ENCODE data around the gene PIK3C2G. TPM values are rescaled to one million over a fixed set of nuclear protein-coding genes. Genes with fewer than 3 reads are reported as not detected.

PIK3C2G gene
- polyA plus RNA-seq, 4 donors, result 0.52 to 6.8 (median 2.7) TPM

- no peaks in the 10 kb centered on the region for H3K27me3 ChIP-seq (ENCODE audit: control insufficient read depth in 3 of 3, insufficient read depth in 3 of 3, low read length in 3 of 3)
- H3K36me3 ChIP-seq (ENCODE audit: control insufficient read depth in 3 of 3, insufficient read depth in 2 of 3, low read depth in 1 of 3, low read length in 3 of 3), result no peaks in the 10 kb centered on the region
- FAIRE-seq (no peak), DNase-seq (no peak)
- no peak overlapping the region for H3K4me3 ChIP-seq (ENCODE audit: low read depth in 1 of 3, low read length in 3 of 3)
- H3K27ac ChIP-seq (ENCODE audit: low read depth in 1 of 3, low read length in 2 of 3), result no peak overlapping the region
- H3K4me1 ChIP-seq (ENCODE audit: control insufficient read depth in 3 of 3, insufficient read depth in 2 of 3, low read depth in 1 of 3, low read length in 2 of 3), result no peaks in the 10 kb centered on the region
- no peaks in the 10 kb centered on the region for H3K9me3 ChIP-seq (ENCODE audit: control insufficient read depth in 2 of 2, insufficient read depth in 1 of 2, low read depth in 1 of 2, low read length in 1 of 2)
Measured at GRCh38 chr12:18422871-18423270, 161.6 kb downstream of the PIK3C2G start.

GRCh38 chr12:18424857-18425256, 163.5 kb downstream of the PIK3C2G start:
- FAIRE-seq, result no peak
- 64 to 74% (median 72%) methylated on average over 2 of the region's 2 CpGs for whole genome bisulfite sequencing, 3 donors
- no peaks in the 10 kb centered on the region for H3K27me3 ChIP-seq (ENCODE audit: control insufficient read depth in 3 of 3, insufficient read depth in 3 of 3, low read length in 3 of 3)
- no peak overlapping the region for H3K4me3 ChIP-seq (ENCODE audit: low read depth in 1 of 3, low read length in 3 of 3)
- H3K27ac ChIP-seq (ENCODE audit: low read depth in 1 of 3, low read length in 2 of 3), result no peak overlapping the region
- no peaks in the 10 kb centered on the region for H3K4me1 ChIP-seq (ENCODE audit: control insufficient read depth in 3 of 3, insufficient read depth in 2 of 3, low read depth in 1 of 3, low read length in 2 of 3)
- no peak for DNase-seq
- H3K36me3 ChIP-seq (ENCODE audit: control insufficient read depth in 3 of 3, insufficient read depth in 2 of 3, low read depth in 1 of 3, low read length in 3 of 3), result no peaks in the 10 kb centered on the region
- no peaks in the 10 kb centered on the region for H3K9me3 ChIP-seq (ENCODE audit: control insufficient read depth in 2 of 2, insufficient read depth in 1 of 2, low read depth in 1 of 2, low read length in 1 of 2)

- WGBS, 3 donors, result 71 to 89% (median 86%) methylated on average over 3 of the region's 3 CpGs
- Histone ChIP-seq H3K27ac (ENCODE audit: low read depth in 1 of 3, low read length in 2 of 3) (no peak overlapping the region), H3K9me3 (ENCODE audit: control insufficient read depth in 2 of 2, insufficient read depth in 1 of 2, low read depth in 1 of 2, low read length in 1 of 2) (no peaks in the 10 kb centered on the region), H3K4me1 (ENCODE audit: control insufficient read depth in 3 of 3, insufficient read depth in 2 of 3, low read depth in 1 of 3, low read length in 2 of 3) (no peaks in the 10 kb centered on the region), H3K36me3 (ENCODE audit: control insufficient read depth in 3 of 3, insufficient read depth in 2 of 3, low read depth in 1 of 3, low read length in 3 of 3) (no peaks in the 10 kb centered on the region), H3K4me3 (ENCODE audit: low read depth in 1 of 3, low read length in 3 of 3) (no peak overlapping the region), H3K27me3 (ENCODE audit: control insufficient read depth in 3 of 3, insufficient read depth in 3 of 3, low read length in 3 of 3) (no peaks in the 10 kb centered on the region)
- DNase-seq (no peak), FAIRE-seq (no peak)
Measured at GRCh38 chr12:18427520-18427919, 166.2 kb downstream of the PIK3C2G start.

- no peak for DNase-seq
- FAIRE-seq, result no peak
- WGBS, 3 donors, result 75 to 88% (median 79%) methylated on average over 2 of the region's 2 CpGs
- H3K4me3 ChIP-seq (ENCODE audit: low read depth in 1 of 3, low read length in 3 of 3), result no peak overlapping the region
- no peaks in the 10 kb centered on the region for H3K9me3 ChIP-seq (ENCODE audit: control insufficient read depth in 2 of 2, insufficient read depth in 1 of 2, low read depth in 1 of 2, low read length in 1 of 2)
- no peak overlapping the region for H3K27ac ChIP-seq (ENCODE audit: low read depth in 1 of 3, low read length in 2 of 3)
- H3K36me3 ChIP-seq (ENCODE audit: control insufficient read depth in 3 of 3, insufficient read depth in 2 of 3, low read depth in 1 of 3, low read length in 3 of 3), result no peaks in the 10 kb centered on the region
- no peaks in the 10 kb centered on the region for H3K4me1 ChIP-seq (ENCODE audit: control insufficient read depth in 3 of 3, insufficient read depth in 2 of 3, low read depth in 1 of 3, low read length in 2 of 3)
- H3K27me3 ChIP-seq (ENCODE audit: control insufficient read depth in 3 of 3, insufficient read depth in 3 of 3, low read length in 3 of 3), result no peaks in the 10 kb centered on the region
Measured at GRCh38 chr12:18428416-18428815, 167.1 kb downstream of the PIK3C2G start.

GRCh38 chr12:18429366-18429765, 168.0 kb downstream of the PIK3C2G start:
- no peak overlapping the region for H3K27ac ChIP-seq (ENCODE audit: low read depth in 1 of 3, low read length in 2 of 3)
- H3K9me3 ChIP-seq (ENCODE audit: control insufficient read depth in 2 of 2, insufficient read depth in 1 of 2, low read depth in 1 of 2, low read length in 1 of 2), result no peaks in the 10 kb centered on the region
- FAIRE-seq (no peak), DNase-seq (no peak)
- H3K4me3 ChIP-seq (ENCODE audit: low read depth in 1 of 3, low read length in 3 of 3), result no peak overlapping the region
- no peaks in the 10 kb centered on the region for H3K36me3 ChIP-seq (ENCODE audit: control insufficient read depth in 3 of 3, insufficient read depth in 2 of 3, low read depth in 1 of 3, low read length in 3 of 3)
- H3K4me1 ChIP-seq (ENCODE audit: control insufficient read depth in 3 of 3, insufficient read depth in 2 of 3, low read depth in 1 of 3, low read length in 2 of 3), result no peaks in the 10 kb centered on the region
- H3K27me3 ChIP-seq (ENCODE audit: control insufficient read depth in 3 of 3, insufficient read depth in 3 of 3, low read length in 3 of 3), result no peaks in the 10 kb centered on the region
- 69 to 100% (median 90%) methylated on average over 1 of the region's 1 CpG for WGBS, 3 donors

GRCh38 chr12:18430425-18431048, 169.2 kb downstream of the PIK3C2G start:
- no peak overlapping the region for H3K27ac ChIP-seq (ENCODE audit: low read depth in 1 of 3, low read length in 2 of 3)
- 28 to 34% (median 28%) methylated on average over 3 of the region's 3 CpGs for WGBS, 3 donors
- no peaks in the 10 kb centered on the region for H3K36me3 ChIP-seq (ENCODE audit: control insufficient read depth in 3 of 3, insufficient read depth in 2 of 3, low read depth in 1 of 3, low read length in 3 of 3)
- no peaks in the 10 kb centered on the region for H3K4me1 ChIP-seq (ENCODE audit: control insufficient read depth in 3 of 3, insufficient read depth in 2 of 3, low read depth in 1 of 3, low read length in 2 of 3)
- FAIRE-seq, result no peak
- no peak overlapping the region for H3K4me3 ChIP-seq (ENCODE audit: low read depth in 1 of 3, low read length in 3 of 3)
- no peaks in the 10 kb centered on the region for H3K27me3 ChIP-seq (ENCODE audit: control insufficient read depth in 3 of 3, insufficient read depth in 3 of 3, low read length in 3 of 3)
- DNase-seq, result peak; percentile 58 to 65
- no peaks in the 10 kb centered on the region for H3K9me3 ChIP-seq (ENCODE audit: control insufficient read depth in 2 of 2, insufficient read depth in 1 of 2, low read depth in 1 of 2, low read length in 1 of 2)

GRCh38 chr12:18431771-18432170, 170.5 kb downstream of the PIK3C2G start:
- Histone ChIP-seq H3K4me1 (ENCODE audit: control insufficient read depth in 3 of 3, insufficient read depth in 2 of 3, low read depth in 1 of 3, low read length in 2 of 3) (no peaks in the 10 kb centered on the region), H3K27me3 (ENCODE audit: control insufficient read depth in 3 of 3, insufficient read depth in 3 of 3, low read length in 3 of 3) (no peaks in the 10 kb centered on the region), H3K9me3 (ENCODE audit: control insufficient read depth in 2 of 2, insufficient read depth in 1 of 2, low read depth in 1 of 2, low read length in 1 of 2) (no peaks in the 10 kb centered on the region), H3K36me3 (ENCODE audit: control insufficient read depth in 3 of 3, insufficient read depth in 2 of 3, low read depth in 1 of 3, low read length in 3 of 3) (no peaks in the 10 kb centered on the region), H3K4me3 (ENCODE audit: low read depth in 1 of 3, low read length in 3 of 3) (no peak overlapping the region), H3K27ac (ENCODE audit: low read depth in 1 of 3, low read length in 2 of 3) (no peak overlapping the region)
- no peak for DNase-seq
- FAIRE-seq, result no peak

GRCh38 chr12:18432206-18432605, 170.9 kb downstream of the PIK3C2G start:
- no peaks in the 10 kb centered on the region for H3K36me3 ChIP-seq (ENCODE audit: control insufficient read depth in 3 of 3, insufficient read depth in 2 of 3, low read depth in 1 of 3, low read length in 3 of 3)
- H3K4me3 ChIP-seq (ENCODE audit: low read depth in 1 of 3, low read length in 3 of 3), result no peak overlapping the region
- H3K9me3 ChIP-seq (ENCODE audit: control insufficient read depth in 2 of 2, insufficient read depth in 1 of 2, low read depth in 1 of 2, low read length in 1 of 2), result no peaks in the 10 kb centered on the region
- no peak for DNase-seq
- no peaks in the 10 kb centered on the region for H3K4me1 ChIP-seq (ENCODE audit: control insufficient read depth in 3 of 3, insufficient read depth in 2 of 3, low read depth in 1 of 3, low read length in 2 of 3)
- H3K27me3 ChIP-seq (ENCODE audit: control insufficient read depth in 3 of 3, insufficient read depth in 3 of 3, low read length in 3 of 3), result no peaks in the 10 kb centered on the region
- FAIRE-seq, result no peak
- no peak overlapping the region for H3K27ac ChIP-seq (ENCODE audit: low read depth in 1 of 3, low read length in 2 of 3)

GRCh38 chr12:18436170-18436569, 174.9 kb downstream of the PIK3C2G start:
- Histone ChIP-seq H3K27me3 (ENCODE audit: control insufficient read depth in 3 of 3, insufficient read depth in 3 of 3, low read length in 3 of 3) (no peaks in the 10 kb centered on the region), H3K27ac (ENCODE audit: low read depth in 1 of 3, low read length in 2 of 3) (no peak overlapping the region), H3K36me3 (ENCODE audit: control insufficient read depth in 3 of 3, insufficient read depth in 2 of 3, low read depth in 1 of 3, low read length in 3 of 3) (no peaks in the 10 kb centered on the region), H3K9me3 (ENCODE audit: control insufficient read depth in 2 of 2, insufficient read depth in 1 of 2, low read depth in 1 of 2, low read length in 1 of 2) (no peaks in the 10 kb centered on the region), H3K4me1 (ENCODE audit: control insufficient read depth in 3 of 3, insufficient read depth in 2 of 3, low read depth in 1 of 3, low read length in 2 of 3) (no peaks in the 10 kb centered on the region), H3K4me3 (ENCODE audit: low read depth in 1 of 3, low read length in 3 of 3) (no peak overlapping the region)
- no peak for DNase-seq
- FAIRE-seq, result no peak
